ENCODE measurements around the gene OTOP2.

GRCh38 chr17:74901353-74902135 lies 22.5 kb upstream of the OTOP2 start:
- TF ChIP-seq, protein P1, sequence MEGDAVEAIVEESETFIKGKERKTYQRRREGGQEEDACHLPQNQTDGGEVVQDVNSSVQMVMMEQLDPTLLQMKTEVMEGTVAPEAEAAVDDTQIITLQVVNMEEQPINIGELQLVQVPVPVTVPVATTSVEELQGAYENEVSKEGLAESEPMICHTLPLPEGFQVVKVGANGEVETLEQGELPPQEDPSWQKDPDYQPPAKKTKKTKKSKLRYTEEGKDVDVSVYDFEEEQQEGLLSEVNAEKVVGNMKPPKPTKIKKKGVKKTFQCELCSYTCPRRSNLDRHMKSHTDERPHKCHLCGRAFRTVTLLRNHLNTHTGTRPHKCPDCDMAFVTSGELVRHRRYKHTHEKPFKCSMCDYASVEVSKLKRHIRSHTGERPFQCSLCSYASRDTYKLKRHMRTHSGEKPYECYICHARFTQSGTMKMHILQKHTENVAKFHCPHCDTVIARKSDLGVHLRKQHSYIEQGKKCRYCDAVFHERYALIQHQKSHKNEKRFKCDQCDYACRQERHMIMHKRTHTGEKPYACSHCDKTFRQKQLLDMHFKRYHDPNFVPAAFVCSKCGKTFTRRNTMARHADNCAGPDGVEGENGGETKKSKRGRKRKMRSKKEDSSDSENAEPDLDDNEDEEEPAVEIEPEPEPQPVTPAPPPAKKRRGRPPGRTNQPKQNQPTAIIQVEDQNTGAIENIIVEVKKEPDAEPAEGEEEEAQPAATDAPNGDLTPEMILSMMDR (IDR thresholded peaks at IDR 0.05; ENCODE audit: insufficient read depth, low read depth, low read length) = no peak
- TF ChIP-seq EZH2 (IDR thresholded peaks at IDR 0.05; ENCODE audit: insufficient read depth, low read length) = no peak
